Liver (tissue), 9 donors: ENCODE data around the gene ARHGAP40. TPM values are rescaled to one million over a fixed set of nuclear protein-coding genes. Genes with fewer than 3 reads are reported as not detected.

Experiments
- DNase-seq: peaks from one replicate; pipeline ENCODE4 v3.0.0-alpha.2; 2017; ENCODE audit warnings: low spot score
- H3K27ac ChIP-seq, 2 donors: one replicate each; pipeline ENCODE4 v1.7.0; 2013; ENCODE audit warnings: inconsistent platforms in 2 of 2, low read length in 2 of 2, control low read depth in 1 of 2, low read depth in 1 of 2, mild to moderate bottlenecking in 1 of 2
- H3K27me3 ChIP-seq, 4 donors: one replicate each; pipeline versions ENCODE4 v1.6.1 to v1.7.0; 2013; ENCODE audit warnings: low read length in 3 of 4, inconsistent platforms in 1 of 4, mild to moderate bottlenecking in 1 of 4, moderate library complexity in 1 of 4; ENCODE audit not compliant: control insufficient read depth in 4 of 4, insufficient read depth in 4 of 4
- H3K36me3 ChIP-seq, 4 donors: one replicate each; pipeline versions ENCODE4 v1.6.1 to v1.7.0; 2013; ENCODE audit warnings: low read length in 3 of 4, mild to moderate bottlenecking in 3 of 4, low read depth in 1 of 4, moderate library complexity in 1 of 4; ENCODE audit not compliant: control insufficient read depth in 4 of 4, insufficient read depth in 3 of 4
- H3K4me1 ChIP-seq, 4 donors: one replicate each; pipeline versions ENCODE4 v1.6.1 to v1.7.0; 2013; ENCODE audit warnings: low read length in 3 of 4, mild to moderate bottlenecking in 3 of 4, moderate library complexity in 1 of 4; ENCODE audit not compliant: control insufficient read depth in 4 of 4, insufficient read depth in 4 of 4
- H3K4me3 ChIP-seq, 3 donors: one replicate each; pipeline versions ENCODE4 v1.6.1 to v1.7.0; 2013; ENCODE audit warnings: low read length in 3 of 3, control low read depth in 1 of 3, low read depth in 1 of 3, mild to moderate bottlenecking in 1 of 3
- H3K9ac ChIP-seq, 2 donors: one replicate each; pipeline ENCODE4 v1.7.0; 2013; ENCODE audit warnings: low read length in 2 of 2, mild to moderate bottlenecking in 2 of 2, moderate library complexity in 2 of 2, control low read depth in 1 of 2, low read depth in 1 of 2
- H3K9me3 ChIP-seq, 4 donors: one replicate each; pipeline versions ENCODE4 v1.6.1 to v1.7.0; 2013; ENCODE audit warnings: low read length in 3 of 4; ENCODE audit not compliant: control insufficient read depth in 4 of 4
- ATF3 ChIP-seq: IDR thresholded peaks from 2 replicates; pipeline ENCODE4 v1.6.1; 2016; ENCODE audit warnings: antibody characterized with exemption
- CTCF ChIP-seq: fragments of 150-350 bp; IDR thresholded peaks from 2 replicates; pipeline ENCODE4 v1.5.1; 2017; ENCODE audit warnings: improper control_type of control experiment, low read depth, low read length; ENCODE audit not compliant: missing input control
- GABPA ChIP-seq, 2 donors: IDR thresholded peaks in 1 of 2; conservative IDR thresholded peaks in 1 of 2; 2 replicates each; pipeline ENCODE4 v1.6.1; 2016; ENCODE audit warnings: antibody characterized with exemption in 2 of 2, mild to moderate bottlenecking in 1 of 2, moderate library complexity in 1 of 2
- HNF4A ChIP-seq, 2 donors: conservative IDR thresholded peaks; 2 replicates each; pipeline ENCODE4 v1.6.1; 2016; ENCODE audit warnings: antibody characterized with exemption in 2 of 2, mild to moderate bottlenecking in 2 of 2
- HNF4G ChIP-seq: IDR thresholded peaks from 2 replicates; pipeline ENCODE4 v1.6.1; 2016; ENCODE audit warnings: antibody characterized with exemption
- RAD21 ChIP-seq, 2 donors: IDR thresholded peaks; 2 replicates each; pipeline ENCODE4 v1.6.1; 2016; ENCODE audit warnings: antibody characterized with exemption in 2 of 2, mild to moderate bottlenecking in 2 of 2
- REST ChIP-seq: IDR thresholded peaks from 2 replicates; pipeline ENCODE4 v1.6.1; 2016; ENCODE audit warnings: antibody characterized with exemption, mild to moderate bottlenecking
- RXRA ChIP-seq, 2 donors: IDR thresholded peaks; 2 replicates each; pipeline ENCODE4 v1.6.1; 2017 to 2018; ENCODE audit warnings: antibody characterized with exemption in 2 of 2, mild to moderate bottlenecking in 1 of 2
- TAF1 ChIP-seq: conservative IDR thresholded peaks from 2 replicates; pipeline ENCODE4 v1.6.1; 2016; ENCODE audit warnings: antibody characterized with exemption, mild to moderate bottlenecking
- YY1 ChIP-seq: IDR thresholded peaks from 2 replicates; pipeline ENCODE4 v1.6.1; 2016; ENCODE audit warnings: antibody characterized with exemption, mild to moderate bottlenecking
- ZBTB33 ChIP-seq: IDR thresholded peaks from 2 replicates; pipeline ENCODE4 v1.6.1; 2016; ENCODE audit warnings: antibody characterized with exemption
- WGBS: extraction: QIAGEN DNeasy Blood & Tissue Kit; methylation state at CpG from one replicate; pipeline ENCODE4 v1.1.7; 2013; 5-methylcytosine and 5-hydroxymethylcytosine counted together
- polyA plus RNA-seq, 2 donors: library from polyadenylated mRNA; stranded (reverse) in 1 of 2; unstranded in 1 of 2; fragments of 200-250 nt in 1 of 2; fragments of >200 nt in 1 of 2; fragmentation: Nextera tagmentation in 1 of 2; extraction: Ambion mirVana in 1 of 2; gene quantifications; one replicate each; pipeline versions ENCODE4 v1.2.1 to v1.2.3, GENCODE V29; 2013 to 2015
- total RNA-seq, 2 donors: library from RNA; depleted of rRNA; stranded (reverse); fragments of >200 nt; gene quantifications; one replicate each; pipeline ENCODE4 v1.2.3, GENCODE V29; 2014
- donor health status: healthy.
- donor health status: healthy.
- donor health status: healthy.
- donor health status: healthy.
- donor health status: healthy.

The ARHGAP40 gene
- total and polyA plus RNA-seq, 4 donors: 0.08 TPM; not detected in 3

GRCh38 chr20:38649275-38649891, 47.8 kb downstream of the ARHGAP40 start:
- DNase-seq: no peak
- H3K36me3 ChIP-seq: no peaks in the 10 kb centered on the region
- no peaks in the 10 kb centered on the region for H3K9me3 ChIP-seq
- peaks cover 0 to 17% (median 2%) of the 10 kb centered on the region in 4 donors for H3K27me3 ChIP-seq
- H3K4me1 ChIP-seq: peaks cover 0 to 10% (median 6%) of the 10 kb centered on the region in 4 donors
- no peak overlapping the region for H3K4me3 ChIP-seq
- no peak for TF ChIP-seq HNF4G
- TF ChIP-seq ATF3: no peak
- no peak for TF ChIP-seq TAF1
- TF ChIP-seq RAD21 (IDR thresholded peaks at IDR 0.05): peak in 1 of 2 donors; percentile 56
- no peak for TF ChIP-seq GABPA (IDR thresholded peaks at IDR 0.05 in 1 of 2, conservative IDR thresholded peaks at IDR 0.05 in 1 of 2)
- TF ChIP-seq REST: no peak
- no peak for TF ChIP-seq ZBTB33
- TF ChIP-seq RXRA (IDR thresholded peaks at IDR 0.05): no peak
- TF ChIP-seq HNF4A (conservative IDR thresholded peaks at IDR 0.05): no peak
- no peak overlapping the region for H3K9ac ChIP-seq
- 31% methylated on average over 10 of the region's 10 CpGs for WGBS
- H3K27ac ChIP-seq: no peak overlapping the region

- peaks cover 0 to 17% (median 2%) of the 10 kb centered on the region in 4 donors for H3K27me3 ChIP-seq
- no peaks in the 10 kb centered on the region for H3K36me3 ChIP-seq
- H3K9ac ChIP-seq: no peak overlapping the region
- WGBS: 41% methylated on average over 4 of the region's 4 CpGs
- peaks cover 0 to 10% (median 6%) of the 10 kb centered on the region in 4 donors for H3K4me1 ChIP-seq
- TF ChIP-seq YY1 (no peak), HNF4A (conservative IDR thresholded peaks at IDR 0.05) (no peak), CTCF (no peak)
- no peak for DNase-seq
- H3K9me3 ChIP-seq: no peaks in the 10 kb centered on the region
- no peak overlapping the region for H3K4me3 ChIP-seq
- no peak overlapping the region for H3K27ac ChIP-seq
Measured at GRCh38 chr20:38650010-38650409, 48.4 kb downstream of the ARHGAP40 start.
